ENCODE results near the gene PRKCZ. TPM values are rescaled to one million over a fixed set of nuclear protein-coding genes. Genes with fewer than 3 reads are reported as not detected.

The PRKCZ gene
- 0.56 and 0.83 TPM in 2 replicates for total RNA-seq (2014; rRNA removed; shearing (Covaris generic))

DNA sequence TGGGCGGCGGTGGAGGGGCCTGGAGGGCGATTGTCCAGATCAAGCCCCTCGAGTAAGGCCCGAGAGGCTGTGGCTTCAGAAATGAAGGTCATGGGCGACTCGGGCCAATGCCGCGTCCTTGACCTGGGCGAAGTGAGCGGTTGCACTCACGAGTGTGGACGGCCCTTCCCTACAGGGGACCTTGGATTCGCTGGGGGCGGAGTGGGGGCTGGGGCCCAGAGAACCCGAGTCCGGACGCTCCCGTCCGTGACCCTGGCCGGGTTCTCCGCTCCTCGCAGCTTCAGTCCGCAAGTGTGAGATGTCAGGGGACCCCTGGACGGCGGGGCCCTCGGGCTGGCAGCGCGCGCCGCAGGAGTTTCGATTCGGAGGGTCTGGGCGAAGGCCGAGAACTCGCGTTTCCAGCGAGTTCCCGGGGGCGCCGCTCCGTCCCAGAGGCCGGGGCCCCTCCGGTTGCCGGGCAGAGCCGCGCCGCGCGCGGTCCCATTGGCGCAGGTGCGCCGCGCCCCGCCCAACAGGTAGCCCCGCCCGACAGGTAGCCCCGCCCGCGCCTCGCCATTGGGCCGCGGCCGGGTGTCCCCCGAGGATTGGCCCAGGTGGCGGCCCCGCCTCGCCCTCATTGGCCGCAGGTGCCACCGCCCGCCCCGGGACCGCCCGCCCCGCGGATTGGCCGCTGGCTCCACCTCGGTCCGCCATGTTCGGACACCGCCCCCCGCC lies at the start of gene PRKCZ:
Gene PRKCZ, plus strand, starts transcription at position 694 of the 714 bp plus-strand sequence. CDS start 220 bp downstream, outside the sequence.
- Histone ChIP-seq H3K4me3 (no peak within 1 kb of the TSS), H3K4me1 (0 out of 2 replicates have a peak, but pooled peaks cover 2% of the 10 kb centered on the region), H3K9me3 (replicated peaks) (no peaks in the 10 kb centered on the region), H3K27ac (no peak within 1 kb of the TSS), H3K36me3 (no peaks in the 10 kb centered on the region), H3K27me3 (peaks cover 25% of the 10 kb centered on the region)
- no peak for DNase-seq

DNA sequence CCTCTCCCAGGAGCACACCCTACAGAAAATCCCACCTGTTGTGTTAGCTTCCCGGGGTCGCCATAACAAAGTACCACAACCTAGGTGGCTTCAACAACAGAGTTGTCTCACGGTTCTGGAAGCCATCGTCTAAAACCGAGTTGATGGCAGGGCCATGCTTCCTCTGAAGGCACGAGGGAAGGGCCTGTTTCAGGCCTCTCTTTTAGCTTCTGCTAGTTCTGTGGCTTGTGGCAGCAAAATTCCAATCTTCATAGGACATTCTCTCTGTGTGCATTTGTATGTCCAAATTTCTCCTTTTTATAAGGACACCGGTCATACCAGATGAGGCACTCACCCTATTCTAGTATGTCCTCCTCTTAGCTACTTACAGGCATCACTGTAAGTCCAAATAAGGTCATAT lies 49.8 kb upstream of the PRKCZ start:
- Histone ChIP-seq H3K36me3 (no peaks in the 10 kb centered on the region), H3K27ac (no peak overlapping the region), H3K27me3 (peaks cover 13% of the 10 kb centered on the region), H3K4me3 (no peak overlapping the region), H3K9me3 (replicated peaks) (no peaks in the 10 kb centered on the region), H3K4me1 (no peaks in the 10 kb centered on the region)
- DNase-seq = no peak

DNA sequence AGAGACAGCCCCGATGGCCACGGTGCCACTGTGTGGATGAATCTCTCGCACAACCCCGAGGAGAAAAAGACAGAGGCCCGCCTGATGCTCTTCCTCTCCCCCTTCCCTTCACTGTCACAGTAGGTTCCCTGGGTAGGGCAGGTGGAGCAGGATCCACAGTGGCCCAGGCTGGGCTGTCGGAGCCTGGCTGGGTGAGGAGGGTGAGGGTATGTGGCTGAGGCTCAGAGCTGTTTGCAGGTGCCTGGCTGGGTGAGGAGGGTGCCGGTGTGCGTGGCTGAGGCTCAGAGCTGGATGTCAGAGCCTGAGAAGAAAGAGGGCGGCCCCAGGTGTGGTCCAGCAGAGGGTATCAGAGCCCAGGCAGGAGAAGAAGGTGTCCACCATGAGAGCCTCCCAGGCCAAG lies 49.4 kb upstream of the PRKCZ start:
- Histone ChIP-seq H3K27me3 (peaks cover 13% of the 10 kb centered on the region), H3K27ac (no peak overlapping the region), H3K36me3 (no peaks in the 10 kb centered on the region), H3K9me3 (replicated peaks) (no peaks in the 10 kb centered on the region), H3K4me1 (no peaks in the 10 kb centered on the region), H3K4me3 (no peak overlapping the region)
- no peak for DNase-seq

DNA sequence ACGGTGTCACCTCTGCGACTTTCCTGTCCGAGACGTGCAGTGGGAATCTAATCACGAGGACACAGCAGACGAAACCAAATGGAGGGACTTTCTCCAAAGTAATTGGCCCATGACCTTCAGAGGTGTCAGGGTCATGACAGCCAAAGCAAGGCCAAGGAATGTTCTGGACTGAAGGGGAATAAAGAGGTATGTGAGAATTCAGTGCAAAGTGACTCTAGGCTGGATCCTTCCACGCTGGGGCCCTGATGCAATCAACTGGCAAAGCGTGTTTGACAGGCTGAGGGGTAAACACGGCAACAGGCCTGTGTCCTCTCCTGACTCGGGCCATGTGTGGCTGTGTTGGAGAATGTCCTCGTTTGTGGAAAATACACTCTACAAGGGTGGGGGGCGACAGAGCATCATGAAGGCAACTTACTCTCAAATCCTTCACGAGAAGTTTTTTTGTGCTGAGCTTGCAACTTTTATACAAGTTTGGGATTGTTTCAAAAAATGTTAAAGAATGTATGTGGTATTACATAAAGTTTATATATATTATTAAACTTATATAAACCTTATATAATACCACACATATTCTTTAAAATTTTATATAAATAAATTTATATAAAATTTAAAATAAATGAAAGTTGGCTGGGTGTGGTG lies 48.3 kb upstream of the PRKCZ start:
- no peaks in the 10 kb centered on the region for H3K36me3 ChIP-seq
- no peak overlapping the region for H3K4me3 ChIP-seq
- no peak overlapping the region for H3K27ac ChIP-seq
- H3K4me1 ChIP-seq = no peaks in the 10 kb centered on the region
- peaks cover 13% of the 10 kb centered on the region for H3K27me3 ChIP-seq
- DNase-seq = no peak
- H3K9me3 ChIP-seq (replicated peaks) = no peaks in the 10 kb centered on the region

DNA sequence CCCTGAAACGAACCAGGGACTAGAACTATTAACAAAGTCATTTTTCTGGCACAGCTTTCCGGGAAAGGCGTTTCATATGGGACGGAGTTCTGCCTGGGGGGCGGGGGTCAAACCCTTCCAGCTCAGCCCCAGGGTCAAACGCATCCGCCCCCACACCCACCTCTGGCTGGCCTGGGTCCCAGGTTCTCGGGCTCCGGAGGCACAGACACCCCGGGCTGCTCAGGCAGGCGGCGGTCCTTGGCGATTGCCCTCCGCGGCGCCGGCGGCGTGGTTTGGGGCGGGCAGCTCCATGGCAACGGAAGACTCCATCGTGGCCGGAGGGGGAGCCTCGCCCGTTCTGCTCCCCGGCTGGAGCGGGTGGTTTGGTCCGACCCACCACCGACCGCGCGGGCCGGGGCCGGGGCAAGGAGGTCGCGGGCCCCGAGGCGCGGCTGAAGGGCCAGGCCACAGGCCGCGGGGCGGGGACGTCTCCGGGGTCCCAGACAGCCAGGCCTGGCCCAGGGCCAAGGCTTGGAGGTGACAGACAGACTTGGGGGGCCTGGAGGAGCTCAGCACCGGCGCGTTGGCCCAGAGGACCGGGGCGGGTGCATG lies 46.6 kb upstream of the PRKCZ start, which contains the start of gene CFAP74:
Gene CFAP74, minus strand, starts transcription at position 246 of the 591 bp plus-strand sequence. CDS start 12,830 bp downstream, outside the sequence.
- Histone ChIP-seq H3K27ac (no peak within 1 kb of the TSS), H3K9me3 (replicated peaks) (no peaks in the 10 kb centered on the region), H3K27me3 (peaks cover 18% of the 10 kb centered on the region; the same call in 1 of the 2 replicates), H3K4me3 (no peak within 1 kb of the TSS), H3K36me3 (no peaks in the 10 kb centered on the region), H3K4me1 (no peaks in the 10 kb centered on the region)
- DNase-seq = no peak

DNA sequence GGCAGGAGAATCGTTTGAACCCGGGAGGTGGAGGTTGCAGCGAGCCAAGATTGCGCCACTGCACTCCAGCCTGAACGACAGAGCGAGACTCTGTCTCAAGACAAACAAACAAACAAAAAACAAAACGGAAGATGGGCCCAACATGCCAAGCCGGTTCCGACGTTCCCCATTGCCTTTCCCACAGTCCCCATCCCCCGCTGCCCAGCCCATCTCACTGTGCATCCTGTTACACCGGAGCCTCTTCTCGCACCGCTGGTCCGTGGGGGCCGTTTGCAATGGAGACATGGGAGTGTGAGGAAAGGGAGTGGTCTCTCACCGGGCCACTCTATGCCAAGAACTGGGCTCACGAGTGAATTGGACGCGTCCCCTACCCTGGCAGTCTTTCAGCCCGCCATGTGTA lies 45.4 kb upstream of the PRKCZ start:
- H3K27ac ChIP-seq = no peak overlapping the region
- no peaks in the 10 kb centered on the region for H3K36me3 ChIP-seq
- H3K4me3 ChIP-seq = no peak overlapping the region
- no peaks in the 10 kb centered on the region for H3K4me1 ChIP-seq
- DNase-seq = no peak
- H3K9me3 ChIP-seq (replicated peaks) = no peaks in the 10 kb centered on the region
- H3K27me3 ChIP-seq = peaks cover 17% of the 10 kb centered on the region; the same call in 1 of the 2 replicates

DNA sequence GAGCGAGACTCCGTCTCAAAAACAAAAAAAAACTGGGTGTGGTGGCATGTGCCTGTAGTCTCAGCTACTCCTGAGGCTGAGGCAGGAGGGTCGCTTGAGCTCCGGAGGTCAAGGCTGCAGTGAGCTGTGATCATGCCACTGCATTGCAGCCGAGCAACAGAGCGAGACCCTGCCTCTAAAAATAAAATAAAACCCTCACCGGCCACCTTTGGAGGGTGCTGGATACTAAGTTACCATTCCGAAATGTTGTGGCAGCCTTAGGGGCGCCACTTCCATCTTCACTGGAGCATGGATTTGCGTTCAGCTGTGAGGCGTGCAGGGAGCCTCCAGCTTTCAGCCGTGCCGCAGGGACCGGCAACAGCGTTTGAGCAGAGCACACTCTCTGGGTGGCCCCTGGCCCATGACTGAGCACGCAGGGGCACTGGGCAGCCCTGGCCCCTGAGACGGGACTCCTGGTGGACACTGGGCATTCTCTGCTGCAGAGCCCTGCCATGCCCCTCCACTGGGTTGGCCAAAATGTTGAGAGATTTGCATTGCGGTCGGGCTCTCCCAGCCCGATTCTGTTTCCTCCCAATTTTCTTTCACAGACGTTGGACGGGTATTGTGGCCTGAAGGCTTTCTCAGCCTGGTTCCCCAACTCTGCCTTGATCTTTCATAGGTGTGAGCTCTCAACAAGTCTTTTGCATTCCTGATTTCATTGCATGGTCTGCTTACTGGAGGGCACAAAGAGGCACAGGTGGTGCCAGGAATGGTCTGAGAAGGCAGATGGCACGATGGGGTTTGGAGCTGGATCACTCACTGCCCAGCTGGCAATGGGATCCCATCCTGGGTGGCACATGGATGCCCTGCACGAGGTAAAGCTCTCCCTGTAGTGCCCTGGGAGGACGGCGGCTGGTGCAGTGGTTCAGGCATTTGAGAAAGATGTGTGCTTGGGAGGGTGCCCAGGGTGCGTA lies 40.8 kb upstream of the PRKCZ start:
- H3K36me3 ChIP-seq = no peaks in the 10 kb centered on the region
- H3K27me3 ChIP-seq = peaks cover 14% of the 10 kb centered on the region; the same call in 1 of the 2 replicates
- no peak for DNase-seq

DNA sequence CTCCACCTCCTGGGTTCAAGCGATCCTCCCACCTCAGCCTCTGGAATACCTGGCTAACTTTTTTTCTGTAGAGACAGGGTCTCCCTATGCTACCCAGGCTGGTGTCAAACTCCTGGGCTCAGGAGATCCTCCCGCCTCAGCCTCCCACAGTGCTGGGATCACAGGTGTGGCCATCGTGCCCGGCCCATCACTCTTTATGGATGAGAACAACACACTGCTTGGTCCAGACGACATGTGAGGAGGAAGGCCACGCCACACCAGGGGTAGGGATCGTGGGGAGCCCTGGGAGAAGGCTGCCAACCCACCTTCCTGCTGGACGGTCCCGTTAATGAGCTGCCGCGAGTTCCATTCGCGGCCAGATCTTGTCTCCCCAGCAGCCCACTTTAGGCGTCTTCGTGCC lies 36.0 kb upstream of the PRKCZ start:
- no peak for DNase-seq
- Histone ChIP-seq H3K4me3 (no peak overlapping the region), H3K4me1 (no peaks in the 10 kb centered on the region), H3K27ac (no peak overlapping the region), H3K36me3 (no peaks in the 10 kb centered on the region), H3K27me3 (peaks cover 31% of the 10 kb centered on the region), H3K9me3 (replicated peaks) (no peaks in the 10 kb centered on the region)

More for the DNA sequence above, 40.8 kb upstream of the PRKCZ start:
- no peak overlapping the region for H3K4me3 ChIP-seq
- H3K9me3 ChIP-seq (replicated peaks) = no peaks in the 10 kb centered on the region
- no peaks in the 10 kb centered on the region for H3K4me1 ChIP-seq
- no peak overlapping the region for H3K27ac ChIP-seq

DNA sequence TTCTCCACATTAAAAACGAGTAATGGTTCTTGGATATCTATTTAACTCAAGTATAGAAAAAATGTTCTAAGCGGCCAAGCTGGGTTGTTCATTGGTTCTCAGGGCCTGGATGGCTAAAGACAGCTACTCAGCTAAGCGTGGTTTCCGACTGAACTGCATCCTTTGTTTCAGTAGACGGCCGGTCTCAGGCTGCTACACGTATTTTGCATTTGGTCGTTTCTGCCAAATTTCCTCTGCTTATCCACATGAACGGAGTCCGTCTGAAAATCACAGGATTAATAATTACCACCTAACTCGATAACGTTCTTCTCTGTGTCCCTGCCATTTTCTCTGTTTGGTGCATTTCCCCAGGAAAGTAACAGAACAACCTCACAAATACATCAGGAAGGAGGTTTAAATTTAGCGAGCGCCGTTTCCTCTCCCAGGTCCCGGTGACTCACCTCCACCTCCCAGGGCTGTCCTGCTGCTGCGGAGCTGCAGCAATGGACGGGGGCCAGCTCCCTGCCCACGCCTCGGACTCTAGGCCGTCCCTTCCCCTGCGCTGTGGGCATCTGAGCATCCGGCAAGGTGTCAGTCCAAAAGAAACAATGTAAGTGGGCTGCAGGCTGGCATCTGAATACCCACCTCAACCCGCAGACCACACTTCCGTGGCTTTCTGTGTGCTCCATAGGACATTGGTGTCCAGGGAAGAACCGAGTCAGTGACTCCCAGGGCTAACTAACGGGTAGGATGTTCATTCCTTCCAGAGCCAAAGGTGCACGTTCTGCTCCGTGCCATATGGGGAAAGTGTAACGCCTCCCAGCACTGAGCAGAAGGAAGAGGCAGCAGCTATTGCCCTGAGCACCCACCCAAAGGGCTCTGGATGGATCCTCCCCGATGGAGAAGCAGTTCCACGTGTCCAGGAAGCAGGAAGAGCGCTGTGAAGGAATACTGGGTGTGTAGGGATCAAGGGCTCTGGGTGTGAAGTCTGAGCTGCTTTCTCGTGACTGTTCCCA lies 35.2 kb upstream of the PRKCZ start:
- Histone ChIP-seq H3K27me3 (peaks cover 27% of the 10 kb centered on the region), H3K4me3 (no peak overlapping the region), H3K9me3 (replicated peaks) (no peaks in the 10 kb centered on the region), H3K27ac (no peak overlapping the region), H3K4me1 (no peaks in the 10 kb centered on the region), H3K36me3 (no peaks in the 10 kb centered on the region)
- DNase-seq = no peak

DNA sequence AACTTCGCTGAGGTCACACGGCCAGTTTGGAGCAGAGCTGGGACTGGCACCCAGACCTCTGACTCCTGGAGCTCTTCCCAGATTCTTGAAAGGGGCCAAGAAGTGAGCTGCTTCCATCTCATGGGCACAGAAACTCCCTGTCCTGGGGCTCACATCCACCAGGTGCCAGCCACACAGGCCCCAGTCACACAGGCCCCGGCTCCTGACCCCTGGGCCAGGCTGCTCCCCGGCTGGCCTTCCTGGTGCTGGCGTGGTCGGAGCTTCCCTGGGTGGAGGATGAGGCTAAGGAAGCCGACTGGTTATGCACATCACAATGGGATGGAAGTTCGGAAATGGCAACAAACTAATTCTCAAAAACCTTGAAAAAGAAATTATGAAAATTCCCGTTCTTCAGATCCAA lies 34.1 kb upstream of the PRKCZ start:
- no peak for DNase-seq
- no peak overlapping the region for H3K4me3 ChIP-seq
- H3K9me3 ChIP-seq (replicated peaks) = no peaks in the 10 kb centered on the region
- no peaks in the 10 kb centered on the region for H3K36me3 ChIP-seq
- peaks cover 27% of the 10 kb centered on the region for H3K27me3 ChIP-seq
- no peaks in the 10 kb centered on the region for H3K4me1 ChIP-seq
- H3K27ac ChIP-seq = no peak overlapping the region

DNA sequence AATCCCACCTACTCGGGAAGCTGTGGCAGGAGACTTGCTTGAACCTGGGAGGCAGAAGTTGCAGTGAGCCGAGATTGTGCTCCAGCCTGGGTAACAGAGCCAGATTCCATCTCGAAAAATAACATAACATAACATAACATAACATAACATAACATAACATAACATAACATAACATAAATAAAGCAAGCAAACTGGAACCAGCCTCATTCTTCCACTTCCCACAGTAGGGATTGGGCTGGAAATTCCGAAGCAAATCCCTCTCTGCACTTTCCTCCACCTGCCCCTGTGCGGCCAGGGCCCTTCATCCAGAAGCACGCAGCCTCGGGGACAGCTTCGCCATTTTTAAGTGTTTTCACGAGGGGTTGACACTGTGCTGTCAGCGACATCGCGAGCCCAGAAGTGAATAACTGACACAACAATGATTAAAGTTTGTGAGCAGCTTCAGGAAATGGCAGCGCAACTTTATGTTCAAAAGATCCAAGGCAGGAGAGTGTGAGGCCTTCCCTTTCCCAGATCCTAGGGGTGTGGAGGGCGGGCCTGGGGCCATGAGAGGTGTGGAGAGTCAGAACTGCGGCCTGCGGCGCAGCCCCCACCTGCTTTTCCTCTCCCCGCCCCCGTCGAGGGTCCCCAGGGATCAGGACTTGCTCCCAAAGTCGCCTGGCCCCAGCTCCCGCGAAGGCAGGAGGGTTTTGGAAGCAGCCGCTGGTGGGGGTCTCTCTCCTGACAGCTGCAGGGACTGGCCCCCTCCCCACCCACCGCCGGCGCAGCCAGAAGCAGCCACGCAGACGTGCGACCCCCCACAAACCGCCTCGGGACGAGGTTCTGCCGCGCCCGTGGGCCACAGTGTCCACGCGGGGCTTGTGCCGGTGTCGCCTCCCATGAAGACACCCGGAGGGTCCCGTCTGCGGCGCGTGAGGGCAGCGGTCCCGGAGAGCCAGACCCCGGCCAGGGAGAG lies 31.7 kb upstream of the PRKCZ start:
- no peak overlapping the region for H3K27ac ChIP-seq
- peaks cover 27% of the 10 kb centered on the region for H3K27me3 ChIP-seq
- H3K9me3 ChIP-seq (replicated peaks) = no peaks in the 10 kb centered on the region
- no peaks in the 10 kb centered on the region for H3K36me3 ChIP-seq
- no peaks in the 10 kb centered on the region for H3K4me1 ChIP-seq
- no peak for DNase-seq
- no peak overlapping the region for H3K4me3 ChIP-seq

DNA sequence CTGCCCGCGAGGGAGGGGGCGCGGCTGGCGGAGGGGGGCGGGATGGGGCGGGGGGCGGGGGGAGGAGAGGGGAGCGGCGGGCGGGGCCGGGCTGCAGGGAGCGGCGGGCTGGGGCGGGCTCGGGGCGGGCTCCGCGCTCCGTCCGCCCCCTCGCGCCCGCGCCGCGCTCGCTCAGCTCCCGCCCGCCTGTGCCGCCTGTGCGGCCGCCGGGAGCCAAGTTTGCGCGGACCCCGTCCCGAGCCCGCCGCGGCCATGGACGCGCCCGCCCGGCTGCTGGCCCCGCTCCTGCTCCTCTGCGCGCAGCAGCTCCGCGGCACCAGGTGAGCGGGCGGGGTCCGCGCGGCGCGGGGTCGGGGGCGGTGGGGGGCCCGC lies 31.1 kb upstream of the PRKCZ start, which contains the start of gene GABRD:
Gene GABRD, plus strand, starts transcription at position 174 of the 372 bp plus-strand sequence. Its CDS starts 79 bp downstream, at position 253.
- no peak for DNase-seq
- H3K27me3 ChIP-seq = peaks cover 27% of the 10 kb centered on the region
- H3K36me3 ChIP-seq = no peaks in the 10 kb centered on the region
- no peak within 1 kb of the TSS for H3K27ac ChIP-seq
- no peaks in the 10 kb centered on the region for H3K9me3 ChIP-seq (replicated peaks)
- no peaks in the 10 kb centered on the region for H3K4me1 ChIP-seq
- no peak within 1 kb of the TSS for H3K4me3 ChIP-seq
